Measurements from ENCODE around the gene USP30.
A peak's percentile ranks its signal among the peaks of the same experiment; 100 is the strongest.
"Not testable (repeated sequence)": the region's sequence is repeated elsewhere in the genome, so short reads cannot be mapped to it uniquely, and the experiment has no call there.

The USP30 gene

GRCh38 chr12:109052414-109053323 is at the start of gene USP30:
TSS of gene USP30 (plus strand) at chr12:109052576. CDS start at chr12:109052679, 103 bp downstream.
- peak; percentile 89 for DNase-seq

DNA sequence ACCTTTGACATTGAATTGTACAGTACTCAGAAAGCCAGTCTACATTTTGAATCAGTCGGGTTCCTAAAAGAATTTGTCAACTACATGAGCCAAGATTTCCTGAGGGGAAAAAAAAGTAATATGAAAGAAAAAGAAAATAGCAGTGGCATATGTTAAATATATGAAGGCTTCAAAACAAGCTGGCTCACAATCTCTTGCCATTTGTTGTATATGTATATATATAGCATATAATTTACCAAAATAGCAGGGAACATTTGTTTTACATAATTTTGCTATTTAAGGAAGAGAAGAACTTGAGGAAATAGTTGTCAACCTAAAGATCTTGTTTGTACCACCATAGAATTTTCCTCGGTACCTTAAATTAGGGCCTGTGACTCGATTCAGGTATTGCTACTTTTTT is 48.4 kb upstream of the USP30 start:
- no peak for DNase-seq

GRCh38 chr12:109009766-109010165 is 42.6 kb upstream of the USP30 start:
- no peak for DNase-seq

GRCh38 chr12:109010259-109010658 is 42.1 kb upstream of the USP30 start:
- DNase-seq = no peak

GRCh38 chr12:109014984-109015765 is 37.2 kb upstream of the USP30 start:
- no peak for DNase-seq

DNA sequence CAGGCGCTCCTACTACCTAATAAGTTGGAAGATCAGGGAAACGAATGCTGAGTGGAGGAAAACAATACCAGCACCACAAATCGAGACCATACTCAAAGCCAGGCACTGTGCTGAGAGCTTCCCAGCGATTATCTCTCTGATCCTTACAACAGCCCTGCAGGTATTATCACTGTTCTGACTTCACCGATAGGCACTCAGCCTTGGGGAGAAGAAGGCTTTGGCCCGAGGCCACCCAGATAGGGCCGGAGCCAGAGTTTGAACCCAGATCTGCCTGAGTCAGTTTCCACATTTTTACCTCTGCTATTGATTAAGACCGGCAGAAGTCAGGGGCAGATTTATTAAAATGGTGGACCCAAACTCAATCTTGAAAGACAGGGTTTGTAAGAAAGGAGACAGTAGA is 36.4 kb upstream of the USP30 start:
- no peak for DNase-seq

- DNase-seq = no peak
Observed at GRCh38 chr12:109016978-109017377, 35.4 kb upstream of the USP30 start.

GRCh38 chr12:109018296-109018695 is 34.1 kb upstream of the USP30 start:
- DNase-seq = no peak

DNA sequence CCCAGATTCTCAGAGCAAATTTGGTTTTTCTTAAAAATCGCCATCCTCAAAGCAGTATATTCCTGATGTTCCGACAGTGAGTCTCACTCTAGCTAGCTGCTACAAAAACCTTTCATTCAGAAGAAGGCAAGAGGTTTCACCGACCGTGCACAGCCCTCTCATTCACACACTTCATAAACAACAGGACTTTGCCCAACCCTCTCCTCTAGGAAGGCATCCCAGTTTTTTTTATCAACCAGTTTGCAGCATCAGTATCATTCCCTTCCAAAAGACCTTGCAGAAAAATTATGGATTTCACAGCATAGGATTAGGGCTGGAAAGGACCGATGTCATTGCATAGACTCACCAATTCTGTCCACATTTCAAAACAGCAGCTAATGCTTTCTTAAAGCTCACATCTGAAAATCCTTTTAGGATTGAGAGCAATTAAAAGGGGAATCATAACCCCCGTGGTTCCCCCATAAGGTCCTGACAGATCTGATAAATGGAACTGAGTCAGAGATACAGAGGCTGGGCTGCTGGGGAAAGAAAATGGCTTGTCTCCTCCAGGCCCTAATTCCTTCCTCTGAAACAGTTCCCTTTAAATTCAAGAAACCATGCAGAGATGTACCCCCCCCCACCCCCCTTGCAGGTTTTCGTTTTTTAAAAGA is 32.1 kb upstream of the USP30 start:
- DNase-seq = no peak

GRCh38 chr12:109020796-109021380 is 31.5 kb upstream of the USP30 start, which contains the start of gene SVOP:
TSS of gene SVOP (minus strand) at chr12:109021068. CDS start at chr12:109020868, 200 bp downstream.
- DNase-seq = no peak

- no peak for DNase-seq
Observed at GRCh38 chr12:109027767-109028166, 24.6 kb upstream of the USP30 start.

DNA sequence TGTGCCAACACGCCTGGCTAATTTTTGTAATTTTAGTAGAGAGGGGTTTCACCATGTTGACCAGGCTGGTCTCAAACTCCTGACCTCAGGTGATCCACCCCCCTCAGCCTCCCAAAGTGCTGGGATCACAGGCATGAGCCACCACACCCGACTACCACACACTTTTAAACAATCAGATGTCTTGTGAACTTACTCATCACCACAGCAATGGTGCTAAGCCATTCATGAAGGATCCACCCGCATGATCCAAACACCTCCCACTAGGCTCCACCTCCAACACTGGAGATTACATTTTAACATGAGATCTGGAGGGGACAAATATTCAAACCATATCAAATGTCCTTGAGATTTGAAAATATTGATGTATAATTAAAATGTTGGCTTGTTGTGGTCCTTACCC is 23.8 kb upstream of the USP30 start:
- not testable (repeated sequence) for DNase-seq

GRCh38 chr12:109029411-109029810 is 23.0 kb upstream of the USP30 start:
- DNase-seq = no peak

DNA sequence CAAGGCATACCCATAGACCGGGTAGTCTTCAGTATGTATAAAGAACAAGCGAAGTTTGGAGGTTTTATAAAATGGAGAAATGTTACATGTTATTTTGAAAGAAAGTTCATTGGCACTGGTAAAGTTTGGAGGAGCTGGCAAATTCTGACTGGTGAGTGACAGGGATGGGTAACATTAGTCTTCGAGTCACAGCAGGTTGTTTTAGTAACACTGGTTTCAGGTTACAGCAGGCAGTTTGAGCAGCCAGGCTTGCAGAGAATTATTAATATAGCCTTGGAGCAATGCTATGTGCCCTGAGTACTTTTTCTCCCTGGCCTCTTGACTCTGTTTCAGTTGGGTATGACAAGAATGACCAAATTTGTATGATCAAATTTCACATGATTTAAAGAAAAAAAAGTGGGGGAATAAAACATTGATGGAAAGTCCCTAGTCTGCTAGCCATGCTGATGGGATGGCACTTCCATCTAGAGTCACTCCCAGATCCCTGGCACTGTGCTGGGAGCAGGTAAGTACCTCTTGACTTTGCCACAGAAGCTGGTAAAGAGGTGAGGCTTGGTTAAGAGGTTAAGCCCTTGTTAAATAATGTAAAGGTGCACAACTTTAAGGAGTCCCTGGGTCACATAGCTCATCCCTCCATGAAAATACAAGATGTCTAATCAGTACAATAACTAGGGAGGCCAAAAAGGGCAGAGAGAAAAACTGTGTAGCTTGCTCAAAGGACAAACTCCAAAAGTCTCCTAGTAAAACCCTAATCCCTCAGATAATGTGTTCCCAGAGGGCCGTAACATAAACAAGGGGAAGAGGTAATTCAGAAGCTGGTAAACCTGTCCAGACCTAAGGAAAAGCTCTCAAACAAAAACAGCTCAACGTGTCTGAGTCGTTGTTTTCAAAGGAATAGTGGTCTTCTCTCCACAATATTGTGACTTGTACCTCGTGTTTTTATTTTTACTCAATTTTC is 18.9 kb upstream of the USP30 start:
- DNase-seq = no peak

DNA sequence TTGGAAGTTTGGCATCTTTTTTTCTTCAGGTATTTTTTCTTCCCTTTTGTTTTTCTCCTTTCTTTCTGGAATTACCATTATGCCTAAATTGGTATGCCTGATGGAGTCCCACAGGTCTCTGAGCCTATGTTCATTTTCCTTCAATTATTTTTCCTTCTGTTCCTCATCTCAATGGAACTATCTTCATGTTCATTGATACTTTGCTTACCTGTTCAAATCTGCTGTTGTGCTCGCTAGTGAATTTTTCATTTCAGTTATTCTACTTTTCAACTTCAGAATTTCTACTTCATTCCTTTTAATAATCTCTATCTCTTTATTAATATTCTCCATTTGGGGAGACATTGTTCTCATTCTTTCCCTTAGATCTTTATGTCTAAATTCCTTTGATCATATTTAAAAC is 15.4 kb upstream of the USP30 start:
- DNase-seq = no peak

GRCh38 chr12:109044241-109044640 is 8.1 kb upstream of the USP30 start:
- no peak for DNase-seq

GRCh38 chr12:109047081-109047805 is 5.1 kb upstream of the USP30 start:
- no peak for DNase-seq

- DNase-seq = not testable (repeated sequence)
Observed at GRCh38 chr12:109048706-109049105, 3.7 kb upstream of the USP30 start.

- DNase-seq = not testable (repeated sequence)
Observed at GRCh38 chr12:109049794-109050193, 2.6 kb upstream of the USP30 start.

GRCh38 chr12:109052097-109052413 is 321 bp upstream of the USP30 start:
- DNase-seq = no peak
